ENCODE data around the gene RAPGEF6.

Gene RAPGEF6

GRCh38 chr5:131524431-131524830 lies 110.6 kb downstream of the RAPGEF6 start:
- ChIA-PET POLR2A (interaction anchor here (0.5 to 0.9 kb wide), 2 partner anchors 12 to 142 kb away, joined by 3 read pairs; no protein-coding TSS in a partner anchor), CTCF (interaction anchor here (0.7 kb wide), 2 partner anchors 687 to 1588 kb away, joined by 3 to 4 read pairs; no protein-coding TSS in a partner anchor)
- Histone ChIP-seq H3K27ac (ENCODE audit: extremely low read depth, low read depth, low read length) (no peak overlapping the region), H3K9me3 (ENCODE audit: control insufficient read depth, insufficient read depth, low read depth, low read length) (no peaks in the 10 kb centered on the region), H3K4me1 (ENCODE audit: control insufficient read depth, insufficient read depth, low read length) (peaks cover 11% of the 10 kb centered on the region), H3K36me3 (ENCODE audit: control insufficient read depth in 2 of 2, insufficient read depth in 1 of 2, low read length in 2 of 2) (peaks cover 0 to 3% of the 10 kb centered on the region in 2 experiments; a peak in 2 of 3 replicates), H3K4me3 (ENCODE audit: low read depth, low read length) (no peak overlapping the region)
- TF ChIP-seq ZNF248 (tag by site-specific recombination; IDR thresholded peaks at IDR 0.05), result no peak
- no peak for TF ChIP-seq ZBTB44 (tag by site-specific recombination; IDR thresholded peaks at IDR 0.05)
- no peak for TF ChIP-seq ZNF214 (tag by site-specific recombination; IDR thresholded peaks at IDR 0.05; ENCODE audit: borderline replicate concordance)
- TF ChIP-seq ZNF791 (tag by site-specific recombination; IDR thresholded peaks at IDR 0.05), result no peak
- no peak for TF ChIP-seq MYNN (tag by site-specific recombination; IDR thresholded peaks at IDR 0.05; ENCODE audit: borderline replicate concordance)
- no peak for TF ChIP-seq KLF8 (tag by site-specific recombination; IDR thresholded peaks at IDR 0.05)
- TF ChIP-seq ZNF621 (tag by site-specific recombination; IDR thresholded peaks at IDR 0.05), result no peak
- no peak for TF ChIP-seq ZNF704 (tag by site-specific recombination; IDR thresholded peaks at IDR 0.05)
- no peak for TF ChIP-seq ZNF23 (tag by site-specific recombination; IDR thresholded peaks at IDR 0.05; ENCODE audit: borderline replicate concordance)
- TF ChIP-seq ZBTB17 (tag by site-specific recombination; IDR thresholded peaks at IDR 0.05), result 0 out of 2 replicates have a peak, but pooled peaks have one; percentile 17
- TF ChIP-seq ZNF561 (tag by site-specific recombination; IDR thresholded peaks at IDR 0.05; ENCODE audit: borderline replicate concordance), result no peak
- no peak for TF ChIP-seq ZNF580 (tag by site-specific recombination; IDR thresholded peaks at IDR 0.05)
- TF ChIP-seq PRDM1 (tag by site-specific recombination; IDR thresholded peaks at IDR 0.05), result no peak
- TF ChIP-seq REST (tag by site-specific recombination; IDR thresholded peaks at IDR 0.05), result no peak
- no peak for TF ChIP-seq PATZ1 (tag by site-specific recombination; IDR thresholded peaks at IDR 0.05)
- no peak for TF ChIP-seq ZNF548 (tag by site-specific recombination; IDR thresholded peaks at IDR 0.05)
- TF ChIP-seq ZNF600 (tag by site-specific recombination; IDR thresholded peaks at IDR 0.05), result no peak
- TF ChIP-seq ZNF324 (tag by site-specific recombination; IDR thresholded peaks at IDR 0.05), result no peak
- TF ChIP-seq ZNF398 (tag by site-specific recombination; IDR thresholded peaks at IDR 0.05), result peak; percentile 45
- no peak for TF ChIP-seq ZNF16 (tag by site-specific recombination; IDR thresholded peaks at IDR 0.05; ENCODE audit: low read depth)
- TF ChIP-seq, protein P1, sequence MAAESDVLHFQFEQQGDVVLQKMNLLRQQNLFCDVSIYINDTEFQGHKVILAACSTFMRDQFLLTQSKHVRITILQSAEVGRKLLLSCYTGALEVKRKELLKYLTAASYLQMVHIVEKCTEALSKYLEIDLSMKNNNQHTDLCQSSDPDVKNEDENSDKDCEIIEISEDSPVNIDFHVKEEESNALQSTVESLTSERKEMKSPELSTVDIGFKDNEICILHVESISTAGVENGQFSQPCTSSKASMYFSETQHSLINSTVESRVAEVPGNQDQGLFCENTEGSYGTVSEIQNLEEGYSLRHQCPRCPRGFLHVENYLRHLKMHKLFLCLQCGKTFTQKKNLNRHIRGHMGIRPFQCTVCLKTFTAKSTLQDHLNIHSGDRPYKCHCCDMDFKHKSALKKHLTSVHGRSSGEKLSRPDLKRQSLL (tag by site-specific recombination; IDR thresholded peaks at IDR 0.05), result peak; percentile 64; the same call in 1 of the 2 replicates
- no peak for TF ChIP-seq KLF9 (tag by site-specific recombination; IDR thresholded peaks at IDR 0.05; ENCODE audit: low read depth)
- TF ChIP-seq ZNF596 (tag by site-specific recombination; IDR thresholded peaks at IDR 0.05), result peak; percentile 80
- no peak for TF ChIP-seq HOXC10 (CRISPR knock-in tag; IDR thresholded peaks at IDR 0.05)
- no peak for TF ChIP-seq ZBTB1 (tag by site-specific recombination; IDR thresholded peaks at IDR 0.05)

Measured in HEK293 (cell line).